SK-N-SH (cell line): ENCODE results near the gene ARHGAP45. TPM values are rescaled to one million over a fixed set of nuclear protein-coding genes. Genes with fewer than 3 reads are reported as not detected.

Experiments used
- CTCF ChIA-PET: fragments of 300-600, 350-600 bp; formaldehyde crosslinking; extraction: SDS; loops from one replicate; lab custom pipeline; 2021; lab: Yijun Ruan, JAX
- POLR2A ChIA-PET: fragments of 350-600 bp; sonication (Branson Sonifier 250); formaldehyde crosslinking; extraction: SDS; loops from one replicate; lab custom pipeline; 2020; ENCODE audit warnings: antibody characterized with exemption, inconsistent platforms; lab: Yijun Ruan, JAX
- DNase-seq: peaks from one replicate; pipeline ENCODE4 v3.0.0; 2012
- H2AFZ ChIP-seq: fragments of 200-600 bp; sonication (generic); 2 replicates; pipeline ENCODE4 v1.8.1; 2016; ENCODE audit warnings: antibody characterized with exemption, mild to moderate bottlenecking, low read depth
- H3F3A ChIP-seq: fragments of 200-600 bp; sonication (generic); replicated peaks from 2 replicates; pipeline ENCODE3; 2016; ENCODE audit warnings: antibody characterized with exemption, mild to moderate bottlenecking; ENCODE audit not compliant: insufficient read depth
- H3K27ac ChIP-seq, 2 experiments: fragments of 200-500 bp in 1 of 2; fragments of 200-600 bp in 1 of 2; sonication (Bioruptor generic) in 1 of 2; sonication (generic), shearing (Covaris generic) in 1 of 2; 2 replicates each; pipeline versions ENCODE4 v1.5.1 to v1.6.1; 2014 to 2016; ENCODE audit warnings: low read depth in 2 of 2, inconsistent platforms in 1 of 2, low read length in 1 of 2, mild to moderate bottlenecking in 1 of 2, mixed read lengths in 1 of 2
- H3K27me3 ChIP-seq: fragments of 200-600 bp; sonication (generic), shearing (Covaris generic); 2 replicates; pipeline ENCODE4 v1.6.1; 2016; ENCODE audit warnings: mixed run types; ENCODE audit not compliant: insufficient read depth
- H3K36me3 ChIP-seq, 2 experiments: fragments of 200-500 bp in 1 of 2; fragments of 200-600 bp in 1 of 2; sonication (Bioruptor generic) in 1 of 2; sonication (generic) in 1 of 2; replicated peaks in 1 of 2; 2 replicates each; pipeline versions ENCODE3 to v1.5.1; 2014 to 2016; ENCODE audit warnings: low read length in 1 of 2, mild to moderate bottlenecking in 1 of 2; ENCODE audit not compliant: insufficient read depth in 2 of 2, control insufficient read depth in 1 of 2
- H3K4me1 ChIP-seq, 2 experiments: fragments of 200-500 bp in 1 of 2; fragments of 200-600 bp in 1 of 2; sonication (Bioruptor generic) in 1 of 2; sonication (generic), shearing (Covaris generic) in 1 of 2; 2 replicates each; pipeline versions ENCODE4 v1.5.1 to v1.6.1; 2014 to 2016; ENCODE audit warnings: low read depth in 1 of 2, low read length in 1 of 2, mixed run types in 1 of 2; ENCODE audit not compliant: insufficient read depth in 2 of 2, control insufficient read depth in 1 of 2
- H3K4me2 ChIP-seq: fragments of 200-600 bp; sonication (generic), shearing (Covaris generic); 2 replicates; pipeline ENCODE4 v1.6.1; 2017; ENCODE audit warnings: mixed run types
- H3K4me3 ChIP-seq, 2 experiments: fragments of 200-500 bp in 1 of 2; fragments of 200-600 bp in 1 of 2; sonication (Bioruptor generic) in 1 of 2; sonication (generic), shearing (Covaris generic) in 1 of 2; 2 replicates each; pipeline versions ENCODE4 v1.5.1 to v1.8.1; 2014 to 2016; ENCODE audit warnings: low read depth in 2 of 2, inconsistent platforms in 1 of 2, low read length in 1 of 2, mild to moderate bottlenecking in 1 of 2, mixed read lengths in 1 of 2, moderate library complexity in 1 of 2
- H3K79me2 ChIP-seq: fragments of 200-600 bp; sonication (generic); 2 replicates; pipeline ENCODE4 v1.8.1; 2017; ENCODE audit warnings: mild to moderate bottlenecking; ENCODE audit not compliant: insufficient read depth
- H3K9ac ChIP-seq: fragments of 200-600 bp; sonication (generic); 2 replicates; pipeline ENCODE4 v1.6.1; 2017; ENCODE audit warnings: mixed run types
- H3K9me2 ChIP-seq: fragments of 200-600 bp; sonication (generic); 2 replicates; pipeline ENCODE4 v1.6.1; 2017; ENCODE audit warnings: mixed run types
- H3K9me3 ChIP-seq: fragments of 200-600 bp; sonication (generic); 2 replicates; pipeline ENCODE4 v1.6.1; 2017; ENCODE audit warnings: mixed run types, mild to moderate bottlenecking, moderate library complexity
- H4K20me1 ChIP-seq: fragments of 200-600 bp; sonication (generic); 2 replicates; pipeline ENCODE4 v1.6.1; 2017; ENCODE audit warnings: mild to moderate bottlenecking, mixed run types; ENCODE audit not compliant: insufficient read depth
- ELF1 ChIP-seq: IDR thresholded peaks from 2 replicates; pipeline ENCODE4 v1.4.0; 2012
- EP300 ChIP-seq, 2 experiments: IDR thresholded peaks; 2 replicates each; pipeline versions ENCODE4 v1.4.0 to v1.6.1; 2012; ENCODE audit warnings: borderline replicate concordance in 1 of 2, low read depth in 1 of 2, low read length in 1 of 2
- EZH2phosphoT487 ChIP-seq: fragments of 200-600 bp; sonication (generic); IDR thresholded peaks from 2 replicates; pipeline ENCODE4 v1.6.1; 2017; ENCODE audit warnings: low read depth, mixed run types, mild to moderate bottlenecking, antibody characterized with exemption, moderate library complexity, borderline replicate concordance
- FOXJ3 ChIP-seq: sonication (generic); formaldehyde crosslinking; IDR thresholded peaks from 2 replicates; pipeline ENCODE4 v1.5.1; 2020; ENCODE audit warnings: mild to moderate bottlenecking, missing genetic modification reagents
- FOXM1 ChIP-seq: IDR thresholded peaks from 2 replicates; pipeline ENCODE4 v1.4.0; 2012; ENCODE audit warnings: low read depth, mild to moderate bottlenecking
- MEF2A ChIP-seq: IDR thresholded peaks from 2 replicates; pipeline ENCODE4 v1.4.0; 2012; ENCODE audit warnings: low read depth, borderline replicate concordance
- MXI1 ChIP-seq: IDR thresholded peaks from 2 replicates; pipeline ENCODE4 v1.6.1; 2012; ENCODE audit warnings: mild to moderate bottlenecking, low read depth, low read length, improper control_type of control experiment
- POLR2AphosphoS5 ChIP-seq: IDR thresholded peaks from 2 replicates; pipeline ENCODE4 v1.6.1; 2012; ENCODE audit warnings: low read depth, low read length
- RAD21 ChIP-seq: IDR thresholded peaks from 2 replicates; pipeline ENCODE4 v1.6.1; 2012; ENCODE audit warnings: mild to moderate bottlenecking, low read length
- RCOR1 ChIP-seq: fragments of 150-350 bp; IDR thresholded peaks from 2 replicates; pipeline ENCODE4 v1.6.1; 2017; ENCODE audit warnings: antibody characterized with exemption, low read length
- RFX5 ChIP-seq: IDR thresholded peaks from 2 replicates; pipeline ENCODE4 v1.6.1; 2012; ENCODE audit warnings: mild to moderate bottlenecking, improper control_type of control experiment, low read length
- SIN3A ChIP-seq: IDR thresholded peaks from 2 replicates; pipeline ENCODE4 v1.6.1; 2012; ENCODE audit warnings: low read depth, mild to moderate bottlenecking, low read length, moderate library complexity, borderline replicate concordance
- SMC3 ChIP-seq: IDR thresholded peaks from 2 replicates; pipeline ENCODE4 v1.6.1; 2012; ENCODE audit warnings: low read depth, low read length, improper control_type of control experiment
- TEAD4 ChIP-seq: IDR thresholded peaks from 2 replicates; pipeline ENCODE4 v1.4.0; 2012; ENCODE audit warnings: mild to moderate bottlenecking, borderline replicate concordance; ENCODE audit not compliant: insufficient read depth
- USF1 ChIP-seq: IDR thresholded peaks from 2 replicates; pipeline ENCODE4 v1.4.0; 2012; ENCODE audit warnings: low read depth, borderline replicate concordance
- YY1 ChIP-seq: IDR thresholded peaks from 2 replicates; pipeline ENCODE4 v1.4.0; 2012; ENCODE audit warnings: low read depth, mild to moderate bottlenecking
- WGBS: methylation state at CpG from one replicate; pipeline ENCODE4 v1.1.6; 2017; ENCODE audit warnings: low lambda C conversion rate; 5-methylcytosine and 5-hydroxymethylcytosine counted together
- polyA plus RNA-seq, 3 experiments: library from polyadenylated mRNA; depleted of rRNA; stranded (reverse); fragments of >200 nt; gene quantifications; 2 replicates each; pipeline ENCODE4 v1.2.3, GENCODE V29; 2012
- TF ChIP-seq, protein P1 (sequence below): IDR thresholded peaks from 2 replicates; pipeline ENCODE4 v1.4.0; 2012; ENCODE audit warnings: low read depth
- TF ChIP-seq, protein P2 (sequence below): fragments of 200-600 bp; sonication (generic); IDR thresholded peaks from 2 replicates; pipeline ENCODE4 v1.6.1; 2017; ENCODE audit warnings: antibody characterized with exemption, mild to moderate bottlenecking, moderate library complexity

ARHGAP45 gene
- polyA plus RNA-seq, 1 of the 3 experiments (the other 2 are of a cell fraction), result 4.2 TPM

- TF ChIP-seq SMC3 (no peak), SIN3A (no peak), RAD21 (no peak)
- TF ChIP-seq, protein P1, sequence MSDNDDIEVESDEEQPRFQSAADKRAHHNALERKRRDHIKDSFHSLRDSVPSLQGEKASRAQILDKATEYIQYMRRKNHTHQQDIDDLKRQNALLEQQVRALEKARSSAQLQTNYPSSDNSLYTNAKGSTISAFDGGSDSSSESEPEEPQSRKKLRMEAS, result no peak
- Histone ChIP-seq H3K27me3 (no peaks in the 10 kb centered on the region), H4K20me1 (no peaks in the 10 kb centered on the region), H3K4me1 (peaks cover 0 to 9% of the 10 kb centered on the region in 2 experiments; a peak in 2 of 4 replicates), H3K4me3 (no peak overlapping the region), H3K36me3 (no peaks in the 10 kb centered on the region), H3K4me2 (no peak overlapping the region), H3K79me2 (no peaks in the 10 kb centered on the region), H3F3A (peaks cover 4% of the 10 kb centered on the region), H3K9me2 (no peaks in the 10 kb centered on the region), H3K27ac (no peak overlapping the region), H2AFZ (no peak overlapping the region), H3K9ac (no peak overlapping the region), H3K9me3 (no peaks in the 10 kb centered on the region)
- POLR2A ChIA-PET, result no interaction called here
- CTCF ChIA-PET, result interaction anchor here (0.9 kb wide), 1 partner anchor 18 kb away, joined by 3 read pairs; no protein-coding TSS in a partner anchor
- no peak for DNase-seq
- 96% methylated on average over 43 of the region's 77 CpGs for WGBS
Measured at GRCh38 chr19:1046836-1047695, 19.9 kb upstream of the ARHGAP45 start.

DNA sequence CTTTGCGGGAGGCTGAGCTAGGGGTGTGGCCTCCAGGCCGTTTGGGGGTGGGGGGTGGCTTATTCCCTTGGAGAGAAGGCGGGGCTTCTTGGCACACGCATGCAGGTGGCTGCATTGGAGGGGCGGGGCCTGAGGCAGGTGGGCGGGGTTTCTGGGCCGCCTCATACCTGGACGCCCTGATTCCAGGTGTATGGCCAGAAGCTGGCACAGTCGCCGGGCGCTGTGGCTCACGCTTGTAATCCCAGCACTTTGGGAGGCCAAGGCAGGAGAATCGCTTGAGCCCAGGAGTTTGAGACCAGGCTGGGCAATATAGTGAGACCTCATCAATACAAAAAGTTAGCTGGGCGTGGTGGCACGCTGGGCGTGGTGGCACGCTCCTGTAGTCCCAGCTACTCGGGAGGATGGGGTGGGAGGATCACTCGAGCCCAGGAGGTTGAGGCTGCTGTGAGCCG lies 19.2 kb upstream of the ARHGAP45 start:
- Histone ChIP-seq H4K20me1 (no peaks in the 10 kb centered on the region), H2AFZ (no peak overlapping the region), H3K4me1 (peaks cover 0 to 4% of the 10 kb centered on the region in 2 experiments; a peak in 1 of 4 replicates), H3K9me2 (no peaks in the 10 kb centered on the region), H3K27me3 (no peaks in the 10 kb centered on the region), H3K79me2 (no peaks in the 10 kb centered on the region), H3K9ac (no peak overlapping the region), H3F3A (peaks cover 4% of the 10 kb centered on the region), H3K4me3 (no peak overlapping the region), H3K27ac (no peak overlapping the region), H3K36me3 (no peaks in the 10 kb centered on the region), H3K4me2 (no peak overlapping the region), H3K9me3 (no peaks in the 10 kb centered on the region)
- DNase-seq, result no peak
- WGBS, result 84% methylated on average over 19 of the region's 20 CpGs
- TF ChIP-seq TEAD4 (no peak), EP300 (IDR thresholded peaks at IDR 0.05; ENCODE audit: borderline replicate concordance in 1 of 2, low read depth in 1 of 2, low read length in 1 of 2) (no peak), RAD21 (no peak), POLR2AphosphoS5 (no peak), FOXM1 (no peak), MEF2A (no peak), RCOR1 (no peak), FOXJ3 (no peak), YY1 (no peak), USF1 (no peak), ELF1 (no peak), EZH2phosphoT487 (no peak), MXI1 (no peak), RFX5 (no peak)
- TF ChIP-seq, protein P2, sequence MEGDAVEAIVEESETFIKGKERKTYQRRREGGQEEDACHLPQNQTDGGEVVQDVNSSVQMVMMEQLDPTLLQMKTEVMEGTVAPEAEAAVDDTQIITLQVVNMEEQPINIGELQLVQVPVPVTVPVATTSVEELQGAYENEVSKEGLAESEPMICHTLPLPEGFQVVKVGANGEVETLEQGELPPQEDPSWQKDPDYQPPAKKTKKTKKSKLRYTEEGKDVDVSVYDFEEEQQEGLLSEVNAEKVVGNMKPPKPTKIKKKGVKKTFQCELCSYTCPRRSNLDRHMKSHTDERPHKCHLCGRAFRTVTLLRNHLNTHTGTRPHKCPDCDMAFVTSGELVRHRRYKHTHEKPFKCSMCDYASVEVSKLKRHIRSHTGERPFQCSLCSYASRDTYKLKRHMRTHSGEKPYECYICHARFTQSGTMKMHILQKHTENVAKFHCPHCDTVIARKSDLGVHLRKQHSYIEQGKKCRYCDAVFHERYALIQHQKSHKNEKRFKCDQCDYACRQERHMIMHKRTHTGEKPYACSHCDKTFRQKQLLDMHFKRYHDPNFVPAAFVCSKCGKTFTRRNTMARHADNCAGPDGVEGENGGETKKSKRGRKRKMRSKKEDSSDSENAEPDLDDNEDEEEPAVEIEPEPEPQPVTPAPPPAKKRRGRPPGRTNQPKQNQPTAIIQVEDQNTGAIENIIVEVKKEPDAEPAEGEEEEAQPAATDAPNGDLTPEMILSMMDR, result no peak
- CTCF ChIA-PET, result interaction anchor here (0.9 kb wide), 1 partner anchor 17 kb away, joined by 3 read pairs; no protein-coding TSS in a partner anchor
- POLR2A ChIA-PET, result interaction anchor here (1.1 kb wide), 1 partner anchor 28 kb away, joined by 3 read pairs; no protein-coding TSS in a partner anchor
